IPS DF 6.9 (cell line): ENCODE results near the gene MAN1B1.

ENCODE experiments used
- DNase-seq: peaks from one replicate; pipeline ENCODE4 v3.0.0-alpha.2; 2013; ENCODE audit warnings: low read depth, low spot score
- H3K27ac ChIP-seq: one replicate; pipeline ENCODE4 v1.5.1; 2013; ENCODE audit warnings: low read length, control low read depth
- H3K27me3 ChIP-seq: 2 replicates; pipeline ENCODE4 v1.6.1; 2013; ENCODE audit warnings: mild to moderate bottlenecking, low read length; ENCODE audit not compliant: control insufficient read depth, insufficient read depth
- H3K36me3 ChIP-seq: 2 replicates; pipeline ENCODE4 v1.6.1; 2013; ENCODE audit warnings: low read length; ENCODE audit not compliant: control insufficient read depth, insufficient read depth
- H3K4me1 ChIP-seq: 2 replicates; pipeline ENCODE4 v1.6.1; 2013; ENCODE audit warnings: low read length; ENCODE audit not compliant: control insufficient read depth, insufficient read depth
- H3K4me3 ChIP-seq: 2 replicates; pipeline ENCODE4 v1.5.1; 2013; ENCODE audit warnings: mild to moderate bottlenecking, low read length
- H3K9me3 ChIP-seq: 2 replicates; pipeline ENCODE4 v1.6.1; 2013; ENCODE audit warnings: low read length, inconsistent platforms; ENCODE audit not compliant: control insufficient read depth, insufficient read depth
- WGBS: extraction: QIAGEN DNeasy Blood & Tissue Kit; methylation state at CpG from one replicate; pipeline ENCODE4 v1.1.7; 2013; ENCODE audit warnings: mixed read lengths, missing lambda C conversion rate; ENCODE audit not compliant: insufficient read length, insufficient coverage; 5-methylcytosine and 5-hydroxymethylcytosine counted together

Gene MAN1B1

GRCh38 chr9:137070201-137070905 lies 16.4 kb upstream of the MAN1B1 start, which contains the start of gene SAPCD2:
Gene SAPCD2 (minus strand): TSS chr9:137070557. CDS start chr9:137070460, 97 bp downstream.
- no peaks in the 10 kb centered on the region for H3K27me3 ChIP-seq
- no CpG with 5 or more reads among the region's 74 CpGs for WGBS
- H3K4me3 ChIP-seq = peak within 1 kb of the TSS; percentile 76
- H3K27ac ChIP-seq = no peak within 1 kb of the TSS
- DNase-seq = no peak
- H3K9me3 ChIP-seq = no peaks in the 10 kb centered on the region
- H3K36me3 ChIP-seq = no peaks in the 10 kb centered on the region; the same call in 1 of the 2 replicates
- H3K4me1 ChIP-seq = peaks cover 14% of the 10 kb centered on the region

GRCh38 chr9:137070906-137071275 lies 15.9 kb upstream of the MAN1B1 start:
- H3K36me3 ChIP-seq = no peaks in the 10 kb centered on the region; the same call in 1 of the 2 replicates
- no peaks in the 10 kb centered on the region for H3K27me3 ChIP-seq
- no CpG with 5 or more reads among the region's 6 CpGs for WGBS
- no peak overlapping the region for H3K27ac ChIP-seq
- DNase-seq = no peak
- peaks cover 14% of the 10 kb centered on the region for H3K4me1 ChIP-seq
- no peaks in the 10 kb centered on the region for H3K9me3 ChIP-seq
- H3K4me3 ChIP-seq = peak overlapping the region; percentile 4; the same call in 1 of the 2 replicates

- H3K4me3 ChIP-seq = no peak overlapping the region
- H3K4me1 ChIP-seq = peaks cover 14% of the 10 kb centered on the region
- no CpG with 5 or more reads among the region's 2 CpGs for whole genome bisulfite sequencing
- no peak for DNase-seq
- H3K27ac ChIP-seq = no peak overlapping the region
- no peaks in the 10 kb centered on the region for H3K9me3 ChIP-seq
- no peaks in the 10 kb centered on the region; the same call in 1 of the 2 replicates for H3K36me3 ChIP-seq
- no peaks in the 10 kb centered on the region for H3K27me3 ChIP-seq
Observed at GRCh38 chr9:137071282-137071681, 15.5 kb upstream of the MAN1B1 start.

DNA sequence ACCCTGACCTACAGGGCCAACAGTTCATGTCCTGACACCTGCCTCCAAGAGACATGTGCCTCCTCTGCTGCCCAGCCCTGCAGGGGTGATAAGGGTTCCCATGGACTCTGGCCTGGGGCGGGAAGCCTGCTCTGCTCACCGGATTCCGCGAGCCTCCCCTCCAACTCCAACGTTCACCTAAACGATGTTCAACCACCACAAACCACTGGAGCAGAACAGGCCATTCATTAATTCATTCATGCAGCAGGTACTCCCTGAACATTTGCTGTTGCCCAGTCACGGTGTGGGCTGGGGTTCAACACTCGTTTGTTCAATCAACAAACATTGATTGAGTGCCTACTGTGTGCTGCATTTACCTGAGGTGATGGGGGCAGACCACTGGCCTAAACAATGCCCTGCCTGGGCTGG lies 12.8 kb upstream of the MAN1B1 start:
- WGBS = no CpG with 5 or more reads among the region's 8 CpGs
- H3K4me1 ChIP-seq = peaks cover 16% of the 10 kb centered on the region
- H3K27me3 ChIP-seq = peaks cover 13% of the 10 kb centered on the region; the same call in 1 of the 2 replicates
- no peak overlapping the region for H3K4me3 ChIP-seq
- no peaks in the 10 kb centered on the region for H3K9me3 ChIP-seq
- no peaks in the 10 kb centered on the region for H3K36me3 ChIP-seq
- no peak overlapping the region for H3K27ac ChIP-seq
- no peak for DNase-seq

- Histone ChIP-seq H3K9me3 (no peaks in the 10 kb centered on the region), H3K27ac (no peak overlapping the region), H3K4me1 (peaks cover 13% of the 10 kb centered on the region), H3K27me3 (peaks cover 13% of the 10 kb centered on the region; the same call in 1 of the 2 replicates), H3K4me3 (no peak overlapping the region), H3K36me3 (no peaks in the 10 kb centered on the region)
- DNase-seq = no peak
- no CpG with 5 or more reads among the region's 12 CpGs for WGBS
Observed at GRCh38 chr9:137074657-137075274, 12.0 kb upstream of the MAN1B1 start.

DNA sequence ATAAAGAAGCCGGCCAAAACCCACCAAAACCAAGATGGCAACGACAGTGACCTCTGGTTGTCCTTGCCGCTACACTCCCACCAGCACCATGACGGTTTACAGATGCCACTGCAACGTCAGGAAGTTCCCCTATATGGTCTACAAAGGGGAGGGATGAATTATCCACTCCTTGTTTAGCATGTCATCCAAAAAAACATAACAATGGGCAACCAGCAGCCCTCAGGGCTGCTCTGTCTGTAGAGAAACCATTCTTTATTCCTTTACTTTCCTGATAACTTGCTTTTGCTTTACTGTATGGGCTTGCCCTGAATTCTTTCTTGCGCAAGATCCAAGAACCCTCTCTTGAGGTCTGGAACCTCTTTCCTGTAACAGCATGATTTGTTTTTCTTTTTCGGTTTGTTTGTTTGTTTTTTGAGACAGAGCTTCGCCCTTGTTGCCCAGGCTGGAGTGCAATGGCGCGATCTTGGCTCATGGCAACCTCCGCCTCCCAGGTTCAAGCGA lies 11.5 kb upstream of the MAN1B1 start:
- no peak overlapping the region for H3K4me3 ChIP-seq
- H3K36me3 ChIP-seq = no peaks in the 10 kb centered on the region
- H3K9me3 ChIP-seq = no peaks in the 10 kb centered on the region
- peaks cover 13% of the 10 kb centered on the region for H3K4me1 ChIP-seq
- H3K27me3 ChIP-seq = peaks cover 13% of the 10 kb centered on the region; the same call in 1 of the 2 replicates
- H3K27ac ChIP-seq = no peak overlapping the region
- DNase-seq = no peak
- WGBS = no CpG with 5 or more reads among the region's 12 CpGs

DNA sequence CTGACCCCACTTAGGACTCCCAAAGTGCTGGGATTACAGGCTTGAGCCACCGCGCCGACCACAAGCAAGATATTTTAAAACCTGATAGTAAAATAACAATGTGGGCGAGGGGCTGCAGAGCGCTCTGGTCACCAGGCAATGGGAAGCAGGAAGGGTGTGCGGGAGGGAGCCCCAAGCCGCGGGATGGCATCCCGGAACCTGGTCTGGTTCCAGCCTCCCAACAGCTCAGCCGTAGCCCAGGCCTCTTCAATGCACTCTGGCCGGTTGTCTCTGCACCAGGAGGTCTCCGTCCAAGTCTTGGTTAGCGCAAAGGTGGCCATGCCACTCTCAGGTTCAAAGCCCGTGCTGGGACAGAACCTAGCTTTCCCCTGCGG lies 10.2 kb upstream of the MAN1B1 start:
- Histone ChIP-seq H3K36me3 (no peaks in the 10 kb centered on the region), H3K27ac (no peak overlapping the region), H3K27me3 (peaks cover 13% of the 10 kb centered on the region; the same call in 1 of the 2 replicates), H3K4me1 (peaks cover 9% of the 10 kb centered on the region), H3K9me3 (no peaks in the 10 kb centered on the region), H3K4me3 (no peak overlapping the region; the same call in 1 of the 2 replicates)
- no CpG with 5 or more reads among the region's 15 CpGs for WGBS
- no peak for DNase-seq

GRCh38 chr9:137077010-137077747 lies 9.6 kb upstream of the MAN1B1 start, which contains the start of gene UAP1L1:
Gene UAP1L1 (plus strand): TSS chr9:137077517. CDS start chr9:137077533, 16 bp downstream.
- peak within 1 kb of the TSS; percentile 42; the same call in 1 of the 2 replicates for H3K4me3 ChIP-seq
- H3K36me3 ChIP-seq = no peaks in the 10 kb centered on the region
- peaks cover 9% of the 10 kb centered on the region for H3K4me1 ChIP-seq
- DNase-seq = no peak
- WGBS = no CpG with 5 or more reads among the region's 87 CpGs
- no peak within 1 kb of the TSS for H3K27ac ChIP-seq
- H3K9me3 ChIP-seq = no peaks in the 10 kb centered on the region
- H3K27me3 ChIP-seq = peaks cover 13% of the 10 kb centered on the region; the same call in 1 of the 2 replicates

DNA sequence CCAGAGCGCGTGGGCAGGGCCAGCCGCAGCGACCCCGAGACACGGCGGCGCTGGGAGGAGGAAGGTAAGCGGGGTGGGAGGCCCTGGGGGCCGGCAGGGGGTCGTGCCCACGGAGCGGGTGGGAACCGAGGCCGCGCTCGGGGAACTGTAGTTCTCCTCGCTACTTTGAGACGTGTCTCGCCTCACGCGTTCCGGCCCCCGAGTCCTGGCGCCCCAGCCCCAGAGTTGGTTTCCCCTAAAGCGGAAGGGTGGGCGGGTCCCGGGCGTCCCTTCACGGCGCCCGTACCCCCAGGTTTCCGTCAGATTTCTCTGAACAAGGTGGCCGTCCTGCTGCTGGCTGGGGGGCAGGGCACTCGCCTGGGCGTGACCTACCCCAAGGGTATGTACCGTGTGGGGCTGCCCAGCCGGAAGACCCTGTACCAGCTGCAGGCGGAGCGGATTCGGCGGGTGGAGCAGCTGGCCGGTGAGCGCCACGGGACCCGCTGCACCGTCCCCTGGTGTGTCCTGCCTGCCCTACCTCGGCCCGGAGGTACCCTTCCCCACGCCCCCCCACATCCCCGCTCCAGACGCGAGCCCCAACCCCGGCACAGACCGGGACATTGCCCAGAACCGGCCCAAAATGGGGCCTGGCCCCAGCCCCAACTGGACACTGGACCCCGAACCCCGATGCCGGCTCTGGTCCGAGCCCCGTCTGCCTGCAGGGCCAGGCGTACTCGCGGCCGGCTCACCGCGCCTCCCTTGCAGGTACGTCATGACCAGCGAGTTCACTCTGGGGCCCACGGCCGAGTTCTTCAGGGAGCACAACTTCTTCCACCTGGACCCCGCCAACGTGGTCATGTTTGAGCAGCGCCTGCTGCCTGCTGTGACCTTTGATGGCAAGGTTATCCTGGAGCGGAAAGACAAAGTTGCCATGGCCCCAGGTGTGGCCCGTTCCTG lies 8.8 kb upstream of the MAN1B1 start:
- H3K36me3 ChIP-seq = no peaks in the 10 kb centered on the region
- peak overlapping the region; percentile 42; the same call in 1 of the 2 replicates for H3K4me3 ChIP-seq
- peaks cover 13% of the 10 kb centered on the region; the same call in 1 of the 2 replicates for H3K27me3 ChIP-seq
- H3K9me3 ChIP-seq = no peaks in the 10 kb centered on the region
- H3K27ac ChIP-seq = no peak overlapping the region
- DNase-seq = no peak
- WGBS = no CpG with 5 or more reads among the region's 76 CpGs
- peaks cover 9% of the 10 kb centered on the region for H3K4me1 ChIP-seq
